Trophoblast cell (in vitro differentiated cells and primary cell): ENCODE measurements around the gene ARNT2.
A peak's percentile ranks its signal among the peaks of the same experiment; 100 is the strongest.

ENCODE experiments used
- DNase-seq, 2 donors: peaks; one replicate each; pipeline ENCODE4 v3.0.0-alpha.2; 2016
- H2AFZ ChIP-seq: 2 replicates; pipeline ENCODE4 v1.6.1; 2013; ENCODE audit warnings: low read length, moderate library complexity, mild to moderate bottlenecking; ENCODE audit not compliant: insufficient read depth, poor library complexity
- H2AK5ac ChIP-seq: 2 replicates; pipeline ENCODE4 v1.6.1; 2013; ENCODE audit warnings: mild to moderate bottlenecking, low read length
- H2BK120ac ChIP-seq: 2 replicates; pipeline ENCODE4 v1.6.1; 2013; ENCODE audit warnings: low read length, mild to moderate bottlenecking, moderate library complexity; ENCODE audit not compliant: insufficient read depth, poor library complexity
- H2BK12ac ChIP-seq: 2 replicates; pipeline ENCODE4 v1.6.1; 2013; ENCODE audit warnings: mild to moderate bottlenecking, low read length, moderate library complexity
- H2BK5ac ChIP-seq: 2 replicates; pipeline ENCODE4 v1.6.1; 2013; ENCODE audit warnings: low read length, low read depth, moderate library complexity, mild to moderate bottlenecking; ENCODE audit not compliant: poor library complexity
- H3K14ac ChIP-seq: 2 replicates; pipeline ENCODE4 v1.6.1; 2013; ENCODE audit warnings: mild to moderate bottlenecking, low read length
- H3K18ac ChIP-seq: 2 replicates; pipeline ENCODE4 v1.6.1; 2013; ENCODE audit warnings: mild to moderate bottlenecking, low read length
- H3K23ac ChIP-seq: 2 replicates; pipeline ENCODE4 v1.6.1; 2013; ENCODE audit warnings: low read length
- H3K27ac ChIP-seq: 2 replicates; pipeline ENCODE4 v1.5.1; 2013; ENCODE audit warnings: low read depth, mild to moderate bottlenecking, inconsistent platforms, low read length, moderate library complexity
- H3K27me3 ChIP-seq: 2 replicates; pipeline ENCODE4 v1.6.1; 2013; ENCODE audit warnings: inconsistent platforms, mild to moderate bottlenecking, low read length, moderate library complexity; ENCODE audit not compliant: insufficient read depth
- H3K36me3 ChIP-seq, 2 experiments: 1 replicate in 1 of 2; 2 replicates in 1 of 2; pipeline ENCODE4 v1.6.1; 2013; ENCODE audit warnings: low read length in 2 of 2, mild to moderate bottlenecking in 2 of 2, moderate library complexity in 1 of 2; ENCODE audit not compliant: insufficient read depth in 2 of 2, control insufficient read depth in 1 of 2
- H3K4ac ChIP-seq: 2 replicates; pipeline ENCODE4 v1.6.1; 2013; ENCODE audit warnings: low read depth, mild to moderate bottlenecking, low read length, moderate library complexity
- H3K4me1 ChIP-seq, 2 experiments: 1 replicate in 1 of 2; 2 replicates in 1 of 2; pipeline ENCODE4 v1.6.1; 2013; ENCODE audit warnings: low read length in 2 of 2, mild to moderate bottlenecking in 2 of 2, moderate library complexity in 1 of 2; ENCODE audit not compliant: insufficient read depth in 2 of 2, control insufficient read depth in 1 of 2
- H3K4me2 ChIP-seq: 2 replicates; pipeline ENCODE4 v1.6.1; 2013; ENCODE audit warnings: inconsistent platforms, mild to moderate bottlenecking, low read length, moderate library complexity
- H3K4me3 ChIP-seq: 2 replicates; pipeline ENCODE4 v1.5.1; 2013; ENCODE audit warnings: mild to moderate bottlenecking, low read depth, low read length, inconsistent platforms
- H3K79me1 ChIP-seq: one replicate; pipeline ENCODE4 v1.6.1; 2013; ENCODE audit warnings: low read length
- H3K79me2 ChIP-seq: 2 replicates; pipeline ENCODE4 v1.6.1; 2013; ENCODE audit warnings: low read length, mild to moderate bottlenecking; ENCODE audit not compliant: control insufficient read depth, insufficient read depth, poor library complexity
- H3K9ac ChIP-seq: 2 replicates; pipeline ENCODE4 v1.6.1; 2013; ENCODE audit warnings: mild to moderate bottlenecking, low read length
- H3K9me3 ChIP-seq: 2 replicates; pipeline ENCODE4 v1.6.1; 2013; ENCODE audit warnings: low read depth, mild to moderate bottlenecking, control low read depth, inconsistent platforms, low read length; ENCODE audit not compliant: insufficient read depth
- H4K12ac ChIP-seq: 2 replicates; pipeline ENCODE4 v1.6.1; 2013; ENCODE audit warnings: low read depth, mild to moderate bottlenecking, low read length, moderate library complexity
- H4K8ac ChIP-seq: 2 replicates; pipeline ENCODE4 v1.6.1; 2013; ENCODE audit warnings: low read depth, mild to moderate bottlenecking, low read length, moderate library complexity
- H4K91ac ChIP-seq: one replicate; pipeline ENCODE4 v1.6.1; 2013; ENCODE audit warnings: low read depth, mild to moderate bottlenecking, low read length, moderate library complexity
- WGBS: extraction: QIAGEN DNeasy Blood & Tissue Kit; methylation state at CpG from one replicate; pipeline ENCODE4 v1.1.7; 2013; ENCODE audit warnings: missing lambda C conversion rate; ENCODE audit not compliant: insufficient read length, insufficient coverage; ENCODE audit errors: extremely low coverage; 5-methylcytosine and 5-hydroxymethylcytosine counted together

Gene ARNT2

GRCh38 chr15:80426316-80426715 is 22.1 kb downstream of the ARNT2 start:
- no peak for DNase-seq
- no peak overlapping the region for H2AK5ac ChIP-seq
- no peak overlapping the region for H4K12ac ChIP-seq
- H4K91ac ChIP-seq, result no peak overlapping the region
- no peaks in the 10 kb centered on the region for H3K36me3 ChIP-seq
- H4K8ac ChIP-seq, result no peak overlapping the region
- no peaks in the 10 kb centered on the region for H3K79me1 ChIP-seq
- H3K4me3 ChIP-seq, result no peak overlapping the region
- H3K9ac ChIP-seq, result no peak overlapping the region
- no peak overlapping the region for H2BK12ac ChIP-seq
- no peak overlapping the region for H3K4me2 ChIP-seq
- H3K4me1 ChIP-seq, result no peaks in the 10 kb centered on the region
- WGBS, result no CpG with 5 or more reads among the region's 3 CpGs
- no peak overlapping the region for H3K4ac ChIP-seq
- no peak overlapping the region for H3K27ac ChIP-seq
- no peak overlapping the region for H3K23ac ChIP-seq
- H2AFZ ChIP-seq, result no peak overlapping the region
- H2BK120ac ChIP-seq, result no peak overlapping the region
- H3K27me3 ChIP-seq, result no peaks in the 10 kb centered on the region
- H3K9me3 ChIP-seq, result no peaks in the 10 kb centered on the region
- no peak overlapping the region for H3K18ac ChIP-seq
- H3K79me2 ChIP-seq, result no peaks in the 10 kb centered on the region
- H2BK5ac ChIP-seq, result no peak overlapping the region
- no peak overlapping the region for H3K14ac ChIP-seq

- Histone ChIP-seq H2BK12ac (no peak overlapping the region), H2AFZ (no peak overlapping the region), H3K4me3 (no peak overlapping the region), H2AK5ac (no peak overlapping the region), H3K27me3 (no peaks in the 10 kb centered on the region), H3K4me2 (no peak overlapping the region), H3K79me1 (no peaks in the 10 kb centered on the region), H2BK5ac (no peak overlapping the region), H4K12ac (no peak overlapping the region), H3K27ac (no peak overlapping the region), H3K4me1 (peaks cover 4 to 6% of the 10 kb centered on the region in 2 experiments), H3K79me2 (no peaks in the 10 kb centered on the region), H3K9me3 (no peaks in the 10 kb centered on the region), H3K4ac (no peak overlapping the region), H2BK120ac (no peak overlapping the region), H3K14ac (no peak overlapping the region), H3K36me3 (no peaks in the 10 kb centered on the region), H3K23ac (no peak overlapping the region), H3K9ac (peak overlapping the region; percentile 29), H3K18ac (no peak overlapping the region), H4K8ac (no peak overlapping the region), H4K91ac (no peak overlapping the region)
- DNase-seq, result no peak
- no CpG with 5 or more reads among the region's 5 CpGs for WGBS
Observed at GRCh38 chr15:80429964-80430363, 25.8 kb downstream of the ARNT2 start.

- WGBS, result no CpG with 5 or more reads among the region's 11 CpGs
Observed at GRCh38 chr15:80431635-80432344, 27.6 kb downstream of the ARNT2 start.

GRCh38 chr15:80432345-80432702 is 28.1 kb downstream of the ARNT2 start:
- no peak overlapping the region for H2BK5ac ChIP-seq
- H2BK120ac ChIP-seq, result no peak overlapping the region
- peaks cover 4 to 12% of the 10 kb centered on the region in 2 experiments for H3K4me1 ChIP-seq
- H3K27ac ChIP-seq, result no peak overlapping the region
- H3K9ac ChIP-seq, result no peak overlapping the region
- DNase-seq, result no peak
- no CpG with 5 or more reads among the region's 2 CpGs for WGBS
- no peak overlapping the region for H4K91ac ChIP-seq
- no peak overlapping the region for H3K4ac ChIP-seq
- H3K36me3 ChIP-seq, result no peaks in the 10 kb centered on the region
- H3K79me2 ChIP-seq, result no peaks in the 10 kb centered on the region
- H3K18ac ChIP-seq, result no peak overlapping the region
- no peak overlapping the region for H3K23ac ChIP-seq
- H2AFZ ChIP-seq, result no peak overlapping the region
- no peaks in the 10 kb centered on the region for H3K27me3 ChIP-seq
- H3K14ac ChIP-seq, result no peak overlapping the region
- no peak overlapping the region for H4K12ac ChIP-seq
- no peaks in the 10 kb centered on the region for H3K9me3 ChIP-seq
- no peak overlapping the region for H4K8ac ChIP-seq
- H3K4me3 ChIP-seq, result no peak overlapping the region
- no peak overlapping the region for H3K4me2 ChIP-seq
- no peaks in the 10 kb centered on the region for H3K79me1 ChIP-seq
- no peak overlapping the region for H2AK5ac ChIP-seq
- H2BK12ac ChIP-seq, result no peak overlapping the region

More at GRCh38 chr15:80431635-80432344, 27.6 kb downstream of the ARNT2 start:
- no peaks in the 10 kb centered on the region for H3K9me3 ChIP-seq
- no peak overlapping the region for H2BK120ac ChIP-seq
- no peaks in the 10 kb centered on the region for H3K36me3 ChIP-seq
- H2AK5ac ChIP-seq, result no peak overlapping the region
- H2BK5ac ChIP-seq, result no peak overlapping the region
- H4K8ac ChIP-seq, result no peak overlapping the region
- H3K4me3 ChIP-seq, result no peak overlapping the region
- no peaks in the 10 kb centered on the region for H3K27me3 ChIP-seq
- no peak overlapping the region for H4K91ac ChIP-seq
- DNase-seq, result no peak
- H3K14ac ChIP-seq, result no peak overlapping the region
- no peak overlapping the region for H3K9ac ChIP-seq
- no peak overlapping the region for H4K12ac ChIP-seq
- H3K79me1 ChIP-seq, result no peaks in the 10 kb centered on the region
- H2AFZ ChIP-seq, result no peak overlapping the region
- H3K23ac ChIP-seq, result no peak overlapping the region
- no peak overlapping the region for H3K4me2 ChIP-seq
- H3K4me1 ChIP-seq, result peaks cover 4 to 12% of the 10 kb centered on the region in 2 experiments
- H3K4ac ChIP-seq, result no peak overlapping the region
- H3K79me2 ChIP-seq, result no peaks in the 10 kb centered on the region
- H3K18ac ChIP-seq, result no peak overlapping the region
- H3K27ac ChIP-seq, result no peak overlapping the region
- H2BK12ac ChIP-seq, result no peak overlapping the region
